PFSK-1 (cell line): ENCODE measurements around the gene DLL1.

Experiments
- POLR2AphosphoS5 ChIP-seq: IDR thresholded peaks from 2 replicates; pipeline ENCODE4 v1.6.1; 2012; ENCODE audit warnings: low read depth, mild to moderate bottlenecking, control low read depth, low read length, moderate library complexity
- SIN3A ChIP-seq: IDR thresholded peaks from 2 replicates; pipeline ENCODE4 v1.6.1; 2012; ENCODE audit warnings: mild to moderate bottlenecking, low read length, moderate library complexity, borderline replicate concordance; ENCODE audit not compliant: insufficient read depth
- TAF1 ChIP-seq: IDR thresholded peaks from 2 replicates; pipeline ENCODE4 v1.6.1; 2012; ENCODE audit warnings: low read length, control low read depth, borderline replicate concordance; ENCODE audit not compliant: insufficient read depth

DNA sequence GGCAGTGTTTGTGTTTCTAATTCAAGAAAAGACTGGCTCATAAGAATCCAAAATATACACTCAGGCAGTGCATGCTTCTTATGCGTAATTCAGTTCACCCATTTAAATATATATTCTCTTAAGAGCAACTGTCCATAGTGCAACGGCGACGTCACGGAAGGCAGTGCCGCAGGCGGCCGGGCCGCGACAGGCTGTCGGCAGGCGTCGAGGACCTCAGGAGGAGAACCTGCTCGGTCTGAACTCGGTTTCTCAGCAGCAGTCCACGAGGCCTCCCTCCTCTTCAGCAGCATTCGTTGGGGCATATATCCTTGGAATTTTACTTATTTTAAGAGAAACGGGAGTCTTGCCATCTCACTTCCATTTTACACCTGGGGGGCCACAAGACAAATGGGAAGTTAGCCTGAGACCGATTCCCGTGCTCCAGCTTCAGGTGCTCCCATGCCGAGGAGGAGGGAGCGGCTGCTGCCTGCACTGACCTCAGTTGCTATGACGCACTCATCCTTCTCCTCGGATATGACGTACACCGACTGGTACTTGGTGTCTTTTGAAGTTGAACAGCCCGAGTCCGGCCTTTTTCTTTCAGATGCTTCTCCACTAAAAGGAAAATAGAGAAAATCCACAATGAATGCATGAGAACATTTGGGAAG lies 8.2 kb downstream of the DLL1 start:
- TF ChIP-seq TAF1, result no peak
- TF ChIP-seq POLR2AphosphoS5, result no peak
- no peak for TF ChIP-seq SIN3A
